GM15510 (cell line): Measurements from ENCODE around the gene MAPK9.

Source experiments
- POLR2A ChIP-seq: IDR thresholded peaks from 3 replicates; pipeline ENCODE4 v1.6.1; 2011; ENCODE audit warnings: borderline replicate concordance; ENCODE audit not compliant: insufficient read length; ENCODE audit errors: extremely low read depth

MAPK9 gene

GRCh38 chr5:180329606-180330269 is 37.9 kb upstream of the MAPK9 start:
- no peak for TF ChIP-seq POLR2A

GRCh38 chr5:180329138-180329435 is 37.2 kb upstream of the MAPK9 start:
- no peak for TF ChIP-seq POLR2A

GRCh38 chr5:180328296-180329137 is 36.6 kb upstream of the MAPK9 start:
- no peak for TF ChIP-seq POLR2A

- TF ChIP-seq POLR2A, result no peak
Measured at GRCh38 chr5:180326989-180327565, 35.2 kb upstream of the MAPK9 start.

- TF ChIP-seq POLR2A, result no peak
Measured at GRCh38 chr5:180324601-180324950, 32.7 kb upstream of the MAPK9 start.

GRCh38 chr5:180323941-180324600 is 32.2 kb upstream of the MAPK9 start:
- no peak for TF ChIP-seq POLR2A

- no peak for TF ChIP-seq POLR2A
Measured at GRCh38 chr5:180323160-180323559, 31.3 kb upstream of the MAPK9 start.

GRCh38 chr5:180318456-180319089 is 26.7 kb upstream of the MAPK9 start:
- TF ChIP-seq POLR2A, result no peak

- no peak for TF ChIP-seq POLR2A
Measured at GRCh38 chr5:180316586-180316985, 24.7 kb upstream of the MAPK9 start.

GRCh38 chr5:180315762-180316212 is 23.9 kb upstream of the MAPK9 start:
- TF ChIP-seq POLR2A, result no peak

- TF ChIP-seq POLR2A, result no peak
Measured at GRCh38 chr5:180313677-180314505, 22.0 kb upstream of the MAPK9 start.

GRCh38 chr5:180311216-180311615 is 19.3 kb upstream of the MAPK9 start:
- no peak for TF ChIP-seq POLR2A

- no peak for TF ChIP-seq POLR2A
Measured at GRCh38 chr5:180306796-180307195, 14.9 kb upstream of the MAPK9 start.

GRCh38 chr5:180305481-180305880 is 13.6 kb upstream of the MAPK9 start:
- no peak for TF ChIP-seq POLR2A
